ENCODE measurements around the gene ATP4A. TPM values are rescaled to one million over a fixed set of nuclear protein-coding genes. Genes with fewer than 3 reads are reported as not detected.

ATP4A gene
- polyA plus RNA-seq, 3 donors: 0.11 TPM; not detected in 2

DNA sequence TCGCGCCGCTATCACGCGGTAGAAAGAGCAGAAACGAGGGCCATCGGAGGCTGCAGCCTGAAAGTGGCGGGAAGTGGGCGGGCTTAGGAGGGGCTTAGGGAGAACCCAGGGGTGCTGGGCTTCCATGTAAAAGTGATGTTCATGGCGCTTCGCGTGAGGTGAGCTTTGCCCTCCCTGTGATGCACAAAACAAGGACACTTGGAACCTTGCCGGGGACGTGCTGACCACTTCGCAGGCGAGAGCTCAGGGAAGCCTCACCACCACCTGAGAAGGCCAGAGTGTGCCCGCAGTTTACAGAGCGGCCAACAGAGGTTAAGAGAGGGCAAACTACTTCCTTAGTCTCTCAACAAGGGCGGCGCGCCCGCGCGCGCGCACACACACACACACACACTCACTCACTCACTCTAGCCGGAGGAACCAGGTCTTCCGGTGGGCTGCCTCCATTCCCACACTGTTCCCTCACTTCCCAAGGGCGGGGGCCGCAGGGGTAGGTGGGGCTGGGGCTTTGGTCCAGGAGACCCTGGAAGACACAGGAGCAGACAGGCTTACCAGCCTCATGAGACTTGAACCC lies 29.6 kb downstream of the ATP4A start:
- peak in 3 of 11 donors; percentile 22 to 59 (median 50) for DNase-seq (ENCODE audit: extremely low read depth in 1 of 11, low read depth in 9 of 11, low spot score in 4 of 11)

DNA sequence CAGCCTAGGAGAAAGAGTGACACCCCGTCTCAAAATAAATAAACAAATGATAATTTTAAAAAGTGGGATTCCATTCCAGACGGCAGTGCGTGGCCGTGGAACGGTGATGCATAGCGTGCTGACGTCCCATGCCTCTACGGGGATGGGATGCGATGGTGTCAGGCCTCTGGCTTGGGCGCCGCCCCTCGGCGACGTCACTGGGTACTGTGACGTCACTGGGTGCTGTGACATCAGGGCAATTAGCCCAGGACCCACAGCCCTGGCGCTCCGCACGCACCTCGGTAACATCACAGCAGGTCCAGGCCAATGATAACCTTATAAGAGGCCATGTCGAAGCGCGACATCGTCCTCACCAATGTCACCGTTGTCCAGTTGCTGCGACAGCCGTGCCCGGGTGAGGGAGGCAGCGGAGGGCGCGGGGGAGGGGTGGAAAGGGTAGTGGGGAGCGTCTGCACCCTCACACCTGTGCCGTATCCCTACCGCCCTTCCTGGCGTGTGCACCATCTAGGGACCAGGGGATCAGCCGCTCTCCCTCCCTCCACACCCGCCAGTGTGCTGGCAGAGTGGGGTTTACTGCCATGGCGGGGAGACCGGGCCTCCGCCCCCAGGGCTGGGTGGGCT lies 30.1 kb downstream of the ATP4A start, which contains the start of gene GAPDHS:
GAPDHS (plus strand) TSS at position 256 of the 621 bp plus-strand sequence; CDS start at position 328, 72 bp downstream.
- no peak for DNase-seq (ENCODE audit: extremely low read depth in 1 of 11, low read depth in 9 of 11, low spot score in 4 of 11)

- DNase-seq (ENCODE audit: extremely low read depth in 1 of 11, low read depth in 9 of 11, low spot score in 4 of 11): no peak
Measured at GRCh38 chr19:35531291-35531690, 32.2 kb downstream of the ATP4A start.

DNA sequence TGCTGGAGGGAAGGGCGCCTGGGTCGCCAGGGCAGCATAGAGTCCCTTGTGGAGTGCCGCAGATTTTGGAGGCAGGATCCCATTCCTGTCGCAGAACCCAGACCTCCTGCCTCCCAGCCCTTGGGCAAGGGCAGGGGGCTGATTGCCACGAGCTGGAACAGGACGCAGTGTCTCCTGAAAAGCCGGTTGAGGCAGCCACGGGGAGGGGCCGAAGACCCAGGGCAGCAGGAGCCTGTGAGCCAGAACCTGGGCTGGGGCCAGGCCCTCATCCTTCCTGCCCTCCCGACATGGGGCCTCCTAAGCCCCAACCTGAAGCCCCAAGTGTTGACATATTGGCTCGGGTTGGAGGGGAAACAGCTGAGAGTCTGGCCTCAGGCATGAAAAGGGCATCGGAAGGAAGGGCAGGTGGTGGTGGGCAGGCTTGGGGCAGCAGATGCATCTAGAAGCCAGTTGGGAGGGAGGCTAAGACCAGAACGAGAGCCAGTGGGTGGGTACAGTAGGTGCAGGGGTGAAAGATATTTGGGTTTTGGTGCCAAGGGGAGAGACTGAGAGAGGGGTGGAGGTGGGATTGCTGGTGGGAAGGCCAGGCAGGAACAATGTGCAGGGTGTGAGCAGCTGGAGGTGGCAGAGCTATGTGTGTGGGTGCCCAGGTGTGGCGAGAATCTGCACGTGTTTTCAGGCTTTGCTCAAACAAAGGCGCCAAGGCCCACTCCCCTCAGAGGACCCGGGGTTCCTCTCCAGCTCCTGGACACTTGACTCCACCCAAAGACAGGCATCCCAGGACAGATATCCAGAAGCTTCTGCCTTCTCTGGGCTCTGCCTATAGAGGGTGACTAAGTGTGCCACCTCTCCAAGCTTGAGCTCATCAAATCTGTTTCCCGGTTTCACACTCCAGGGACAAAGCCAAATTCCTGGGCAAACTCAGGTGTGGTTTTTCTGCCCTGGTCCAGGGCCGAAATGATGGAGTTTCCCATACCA lies 33.9 kb downstream of the ATP4A start:
- DNase-seq (ENCODE audit: extremely low read depth in 1 of 11, low read depth in 9 of 11, low spot score in 4 of 11): no peak

DNA sequence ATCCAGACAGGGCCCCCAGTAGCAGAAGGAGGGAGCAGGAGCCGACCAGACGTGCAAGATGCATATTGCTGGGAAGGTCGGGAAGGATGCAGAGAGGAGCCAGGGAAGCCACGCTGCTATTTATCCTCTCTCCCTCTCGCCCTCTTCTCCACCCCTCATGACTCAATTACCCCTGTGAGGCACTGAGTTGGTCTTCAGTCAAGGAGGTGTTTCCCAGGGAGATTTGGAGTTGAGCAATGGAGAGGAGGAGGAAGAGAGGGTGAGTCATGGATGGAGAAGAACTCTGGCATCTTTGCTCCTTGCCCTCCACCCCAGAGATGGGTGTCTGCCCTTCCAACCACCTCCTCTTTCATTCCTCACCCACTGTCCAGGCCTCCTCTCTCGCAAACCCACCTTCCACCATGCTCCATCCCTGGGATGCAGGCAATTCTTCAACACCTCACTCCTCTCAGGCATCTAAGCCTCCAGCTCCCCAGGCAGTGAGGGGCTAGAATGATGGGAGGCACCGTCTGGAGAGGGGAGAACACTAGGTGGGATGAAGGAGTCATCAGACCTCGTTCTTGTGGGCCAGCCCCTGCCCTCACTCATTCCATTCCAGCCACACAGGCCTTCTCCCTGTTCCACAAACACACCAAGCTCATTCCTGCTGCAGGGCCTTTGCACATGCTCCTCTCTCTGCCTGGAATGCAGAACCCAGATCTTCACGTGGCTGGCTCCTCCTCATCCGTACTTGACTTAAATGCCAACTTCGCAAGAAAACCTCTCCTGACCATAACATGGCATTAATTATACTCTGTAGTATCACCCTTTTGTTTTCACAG lies 35.0 kb downstream of the ATP4A start, which contains the start of gene SBSN:
SBSN (minus strand) TSS at position 94 of the 821 bp plus-strand sequence; CDS start at position 64, 30 bp downstream.
- DNase-seq (ENCODE audit: extremely low read depth in 1 of 11, low read depth in 9 of 11, low spot score in 4 of 11): no peak

GRCh38 chr19:35525873-35526272 lies 37.6 kb downstream of the ATP4A start:
- no peak for DNase-seq (ENCODE audit: extremely low read depth in 1 of 11, low read depth in 9 of 11, low spot score in 4 of 11)

DNA sequence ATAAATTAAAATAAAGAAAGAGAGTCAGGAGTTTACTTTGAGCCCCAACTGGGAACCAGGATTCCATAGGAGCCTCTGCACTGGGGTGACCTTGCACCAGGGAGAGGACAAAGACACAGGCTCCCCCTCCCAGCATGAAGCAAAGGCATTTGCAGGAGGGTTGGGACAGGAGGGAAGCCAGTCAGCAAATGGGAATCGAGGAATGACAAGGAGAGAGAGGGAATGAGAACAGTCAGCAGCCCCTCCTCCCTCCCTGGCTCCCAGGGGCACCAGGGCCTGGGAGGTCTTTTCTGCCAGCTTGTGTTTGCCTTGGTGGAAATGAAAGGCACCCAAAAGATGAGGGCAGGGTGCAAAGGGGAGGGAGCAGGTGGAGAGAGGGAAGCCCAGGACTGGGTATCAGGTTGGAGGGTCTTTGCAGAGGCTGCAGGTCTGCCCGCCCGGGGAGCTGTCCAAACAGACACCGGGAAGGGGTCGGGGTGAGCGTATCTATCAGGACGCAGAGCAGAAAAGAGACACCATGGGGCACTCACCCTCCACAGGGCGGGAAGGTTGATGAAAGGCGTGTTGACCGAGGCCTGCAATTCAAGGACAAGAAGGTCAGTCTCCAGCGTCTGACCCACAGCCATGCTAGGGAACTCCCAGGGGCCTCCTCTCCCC lies 39.1 kb downstream of the ATP4A start:
- no peak for DNase-seq (ENCODE audit: extremely low read depth in 1 of 11, low read depth in 9 of 11, low spot score in 4 of 11)

GRCh38 chr19:35522745-35523327 lies 40.6 kb downstream of the ATP4A start:
- DNase-seq (ENCODE audit: extremely low read depth in 1 of 11, low read depth in 9 of 11, low spot score in 4 of 11): no peak

DNA sequence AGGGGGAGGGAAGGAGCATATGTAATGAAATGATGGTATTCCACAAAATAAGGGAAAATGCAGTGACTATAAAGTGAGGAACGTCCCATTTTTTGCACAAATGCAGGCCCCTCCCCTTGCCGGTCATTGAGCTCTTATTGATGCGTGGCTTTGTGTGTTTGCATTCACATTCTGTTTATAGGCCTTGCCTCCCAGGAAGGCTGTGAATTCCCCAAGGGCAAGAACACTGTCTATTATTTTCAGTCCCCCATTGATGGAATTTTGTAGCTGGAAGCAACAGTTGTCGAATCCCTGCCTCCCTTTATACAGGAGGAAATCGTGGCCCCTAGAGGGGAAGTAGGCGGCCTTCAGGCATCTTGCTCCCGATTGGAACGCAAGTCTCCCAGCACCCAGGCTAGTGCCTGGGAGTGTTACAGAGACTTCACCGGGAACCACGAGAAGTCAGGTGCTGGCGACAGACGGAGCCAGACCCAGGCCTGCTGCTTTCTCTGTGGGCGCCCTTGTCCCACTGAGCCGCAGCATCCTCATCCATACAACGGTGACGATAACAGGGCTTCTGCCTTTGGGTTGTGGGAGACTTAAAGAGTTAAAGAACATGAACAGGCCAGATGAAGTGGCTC lies 42.2 kb downstream of the ATP4A start:
- no peak for DNase-seq (ENCODE audit: extremely low read depth in 1 of 11, low read depth in 9 of 11, low spot score in 4 of 11)

- DNase-seq (ENCODE audit: extremely low read depth in 1 of 11, low read depth in 9 of 11, low spot score in 4 of 11): no peak
Measured at GRCh38 chr19:35519291-35519690, 44.2 kb downstream of the ATP4A start.

GRCh38 chr19:35518313-35518712 lies 45.1 kb downstream of the ATP4A start:
- no peak for DNase-seq (ENCODE audit: extremely low read depth in 1 of 11, low read depth in 9 of 11, low spot score in 4 of 11)

GRCh38 chr19:35517342-35517741 lies 46.1 kb downstream of the ATP4A start:
- no peak for DNase-seq (ENCODE audit: extremely low read depth in 1 of 11, low read depth in 9 of 11, low spot score in 4 of 11)

DNA sequence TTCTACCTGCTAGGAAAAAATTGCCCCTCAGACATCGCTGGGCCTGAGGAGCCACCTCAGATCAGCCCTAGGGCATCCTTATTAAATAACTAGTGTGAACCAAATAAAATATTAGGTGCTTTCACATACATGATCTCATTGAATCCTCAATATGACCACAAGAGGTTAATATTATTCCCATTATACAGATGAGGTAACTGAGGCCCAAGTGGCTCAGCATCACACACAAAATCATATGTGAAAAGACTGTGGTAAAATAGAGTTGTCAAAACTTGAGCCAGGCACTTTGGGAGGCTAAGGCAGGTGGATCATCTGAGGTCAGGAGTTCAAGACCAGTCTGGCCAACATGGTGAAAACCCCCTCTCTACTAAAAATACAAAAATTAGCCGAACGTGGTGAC lies 47.1 kb downstream of the ATP4A start:
- no peak for DNase-seq (ENCODE audit: extremely low read depth in 1 of 11, low read depth in 9 of 11, low spot score in 4 of 11)

- DNase-seq (ENCODE audit: extremely low read depth in 1 of 11, low read depth in 9 of 11, low spot score in 4 of 11): peak in 1 of 11 donors; percentile 6
Measured at GRCh38 chr19:35514282-35514809, 49.1 kb downstream of the ATP4A start.

DNA sequence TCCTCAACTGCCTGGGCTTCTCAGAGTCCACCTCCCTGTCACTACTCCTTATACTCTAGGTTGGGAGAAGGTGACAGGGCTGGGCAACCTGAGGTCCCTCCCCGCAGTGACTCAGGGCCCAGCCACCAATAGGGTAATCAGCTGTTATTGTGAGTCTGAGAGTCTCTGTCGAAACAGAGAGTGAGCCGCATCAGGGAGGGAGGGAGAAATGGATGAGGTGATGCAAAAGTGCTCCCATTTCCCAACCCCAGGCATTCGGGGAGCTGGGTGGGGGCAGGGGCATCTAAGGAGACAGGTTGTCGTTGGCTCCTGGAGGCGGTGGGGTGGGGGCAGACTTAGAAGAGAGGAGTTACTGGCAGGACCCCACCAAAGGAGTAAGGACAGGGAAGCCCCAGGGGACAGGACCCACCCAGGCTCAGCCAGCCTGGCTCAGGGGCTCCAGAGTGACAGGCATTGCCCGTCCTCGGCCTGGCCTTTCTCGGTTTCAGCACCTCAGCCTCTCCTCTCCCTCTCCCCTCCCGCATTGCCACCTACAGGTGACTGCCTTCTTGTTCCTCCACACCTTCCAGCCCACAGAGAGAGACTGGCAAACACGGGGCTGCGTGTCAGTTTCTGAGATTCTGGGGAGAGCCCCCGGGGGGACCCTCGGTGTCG lies 49.7 kb downstream of the ATP4A start, which contains the start of gene DMKN:
DMKN (minus strand) TSS at position 22 of the 654 bp plus-strand sequence. CDS start 174 bp downstream, outside the sequence.
- no peak for DNase-seq (ENCODE audit: extremely low read depth in 1 of 11, low read depth in 9 of 11, low spot score in 4 of 11)

DNA sequence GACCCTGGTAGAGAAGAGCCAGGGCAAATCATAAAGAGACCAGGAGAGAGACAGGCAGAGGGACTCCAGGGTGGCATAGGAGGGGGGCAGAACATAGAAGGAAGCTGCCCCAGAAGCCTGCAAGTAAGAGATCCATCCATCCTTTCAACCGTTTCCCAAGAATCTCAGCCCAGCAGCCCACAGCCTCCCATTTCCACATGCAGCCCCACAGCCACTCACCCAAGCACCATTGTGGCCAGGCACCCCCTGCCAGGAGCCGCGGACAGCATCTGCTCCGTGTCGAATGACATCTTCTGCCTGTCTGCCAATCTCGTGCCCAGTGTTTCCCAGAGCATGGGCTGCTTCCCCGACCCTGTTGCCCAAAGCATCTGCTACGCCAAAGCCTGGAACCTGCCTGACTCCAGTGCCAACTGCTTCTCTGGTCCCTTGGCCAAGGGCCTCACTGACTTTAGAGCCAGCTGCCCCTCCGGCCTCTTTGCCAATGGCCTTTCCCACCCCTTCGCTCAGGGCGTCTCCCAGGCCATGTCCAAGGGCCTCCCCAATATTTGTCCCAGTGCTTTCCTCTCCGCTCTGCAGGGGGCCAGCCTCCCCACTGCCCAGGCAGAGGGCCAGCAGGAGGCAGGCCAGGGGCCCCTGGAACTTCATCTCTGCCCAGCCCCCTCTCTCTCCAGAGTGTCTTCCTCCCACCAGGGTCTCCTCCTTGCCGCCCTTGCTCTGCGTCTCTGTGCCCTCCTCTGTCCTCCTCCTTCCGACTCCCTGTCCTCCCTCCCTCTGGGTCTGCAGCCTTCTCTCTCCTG lies 50.4 kb downstream of the ATP4A start:
- no peak for DNase-seq (ENCODE audit: extremely low read depth in 1 of 11, low read depth in 9 of 11, low spot score in 4 of 11)

Data from renal cortex interstitium (tissue), 11 donors.